HG02623 (cell line): ENCODE measurements around the gene GLIS1.
"Not testable (repeated sequence)": the region's sequence is repeated elsewhere in the genome, so short reads cannot be mapped to it uniquely, and the experiment has no call there.

ENCODE experiments used
- ATAC-seq: cut with Tn5 transposase; IDR thresholded peaks from one replicate; pipeline ENCODE4 v1.9.1; 2021; ENCODE audit warnings: moderate library complexity; ENCODE audit not compliant: unreplicated experiment

GLIS1 gene

GRCh38 chr1:53572065-53572814 is 166.7 kb downstream of the GLIS1 start:
- ATAC-seq: no peak

DNA sequence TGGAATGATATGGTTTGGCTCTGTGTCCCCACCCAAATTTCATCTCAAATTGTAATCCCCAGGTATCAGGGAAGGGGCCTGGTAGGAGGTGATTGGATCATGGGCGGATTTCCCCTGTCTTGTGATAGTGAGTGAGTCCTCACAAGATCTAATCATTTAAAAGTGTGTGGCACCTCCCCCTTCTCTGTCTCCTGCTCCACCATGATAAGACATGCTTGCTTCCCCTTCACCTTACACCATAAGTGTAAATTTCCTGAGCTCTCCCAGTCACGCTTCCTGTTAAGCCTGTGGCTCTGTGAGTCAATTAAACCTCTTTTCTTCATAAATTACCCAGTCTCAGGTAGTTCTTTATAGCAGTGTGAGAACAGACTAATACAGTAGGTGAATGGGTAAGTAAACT is 170.4 kb downstream of the GLIS1 start:
- ATAC-seq: no peak

DNA sequence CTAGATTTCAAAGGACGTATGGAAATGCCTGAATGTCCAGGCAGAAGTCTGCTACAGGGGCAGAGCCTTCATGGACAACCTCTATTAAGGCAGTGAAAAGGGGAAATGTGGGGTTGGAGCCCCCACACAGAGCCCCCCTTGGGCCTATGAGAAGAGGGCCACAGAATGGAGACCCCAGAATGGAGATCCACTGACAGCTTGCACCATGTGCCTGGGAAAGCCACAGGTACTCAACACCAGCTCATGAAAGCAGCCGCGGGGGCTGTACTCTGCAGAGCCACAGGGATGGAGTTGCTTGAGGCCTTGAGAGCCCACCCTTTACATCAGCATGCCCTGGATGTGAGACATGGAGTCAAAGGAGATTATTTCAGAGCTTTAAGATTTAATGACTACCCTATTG is 171.1 kb downstream of the GLIS1 start:
- no peak for ATAC-seq

DNA sequence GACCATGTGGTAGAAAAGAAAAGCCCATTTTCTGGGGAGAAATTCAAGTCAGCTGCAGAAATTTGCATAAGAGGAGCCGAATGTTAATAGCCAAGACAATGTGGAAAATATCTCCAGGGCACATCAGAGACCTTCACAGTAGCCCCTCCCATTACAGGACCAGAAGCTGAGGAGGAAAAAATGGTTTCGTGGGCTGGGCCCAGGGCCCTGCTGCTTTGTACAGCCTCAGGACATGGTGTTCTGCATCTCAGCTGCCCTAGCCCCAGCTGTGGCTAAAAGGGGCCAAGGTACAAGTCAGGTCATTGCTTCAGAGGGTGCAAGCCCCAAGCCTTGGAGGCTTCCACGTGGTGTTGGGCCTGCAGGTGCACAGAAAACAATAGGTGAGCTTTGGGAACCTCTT is 171.5 kb downstream of the GLIS1 start:
- no peak for ATAC-seq

DNA sequence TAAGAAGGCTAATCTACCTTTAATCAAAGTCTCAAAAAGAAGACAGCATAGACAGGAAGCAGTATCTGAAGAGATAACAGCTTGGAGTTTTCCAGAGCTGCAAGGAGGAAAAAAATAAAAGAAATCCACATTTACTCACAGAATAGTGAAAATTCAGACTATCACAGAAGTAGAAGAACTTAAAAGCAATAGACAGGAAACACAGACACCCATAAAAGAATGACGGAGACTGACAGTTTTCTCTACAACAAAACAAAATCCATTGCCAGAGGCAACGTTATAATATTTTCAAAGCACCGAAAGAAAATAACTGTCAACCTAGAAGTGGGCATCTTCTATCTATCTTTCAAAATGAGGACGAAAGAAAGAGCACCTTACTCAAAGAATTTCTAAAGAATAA is 175.4 kb downstream of the GLIS1 start:
- no peak for ATAC-seq

GRCh38 chr1:53562981-53563379 is 176.0 kb downstream of the GLIS1 start:
- no peak for ATAC-seq

DNA sequence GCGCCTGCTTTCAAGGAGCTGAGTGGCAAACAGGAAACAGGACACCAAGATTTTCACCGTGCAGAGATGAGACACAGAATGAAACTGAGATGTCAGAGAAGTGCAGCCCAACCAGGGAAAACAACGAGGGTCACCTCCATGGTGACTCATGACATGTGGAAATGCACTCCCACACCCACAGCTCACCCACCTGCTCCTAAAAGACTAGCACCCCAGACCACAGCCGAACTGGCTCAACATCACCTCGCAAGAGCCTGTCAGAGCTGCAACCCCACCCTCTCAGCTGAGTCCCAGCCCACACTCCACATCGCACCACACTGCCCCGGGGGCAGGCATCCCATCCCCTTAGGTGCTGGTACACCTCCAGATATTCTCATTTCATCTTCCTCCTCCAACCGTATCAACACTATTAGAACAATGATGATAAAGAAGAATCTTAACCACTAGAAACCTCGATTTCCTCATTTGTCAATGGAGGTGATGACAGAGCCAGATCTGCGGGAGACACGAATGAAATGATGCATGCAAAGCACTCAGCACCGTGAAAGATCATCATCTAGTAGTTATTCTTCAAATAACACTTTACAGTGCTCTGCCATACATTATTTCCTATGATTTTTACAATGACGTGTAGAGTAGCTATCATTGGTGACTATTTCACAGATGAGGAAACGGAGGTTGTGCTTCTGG is 176.5 kb downstream of the GLIS1 start:
- no peak for ATAC-seq

DNA sequence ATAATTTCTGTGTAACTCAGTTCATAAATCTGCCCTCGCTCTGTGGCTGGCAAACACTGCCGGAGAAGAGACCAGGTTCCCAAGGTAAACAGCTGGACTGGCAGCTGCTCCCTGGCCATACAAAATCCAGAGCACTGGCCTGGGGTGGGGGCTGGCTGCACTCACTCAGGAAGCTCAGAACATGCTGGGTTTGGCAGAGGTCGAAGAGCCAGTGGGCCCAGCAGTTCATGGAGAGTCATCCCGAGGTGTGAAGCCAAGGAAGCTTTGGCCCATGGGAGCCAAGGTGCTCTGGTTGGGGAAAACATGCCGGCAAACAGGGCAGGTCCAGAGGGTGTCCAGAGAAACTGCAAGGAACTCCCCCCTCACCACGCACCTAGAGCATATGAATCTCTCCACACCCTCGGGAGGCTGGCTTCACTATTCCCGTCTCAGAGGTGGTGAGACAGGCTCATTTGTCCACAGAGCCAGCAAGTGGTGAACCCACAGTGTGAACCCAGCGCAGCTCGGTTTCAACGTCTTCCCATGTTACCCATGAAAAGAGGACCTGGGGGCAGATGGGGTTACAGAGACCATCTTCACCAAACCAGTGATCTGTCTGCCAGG is 177.4 kb downstream of the GLIS1 start:
- no peak for ATAC-seq

- ATAC-seq: no peak
These were observed 178.1 kb downstream of the GLIS1 start for GRCh38 chr1:53560581-53561502.

- no peak for ATAC-seq
These were observed 178.9 kb downstream of the GLIS1 start for GRCh38 chr1:53559854-53560580.

- ATAC-seq: no peak
These were observed 179.6 kb downstream of the GLIS1 start for GRCh38 chr1:53559391-53559815.

GRCh38 chr1:53558739-53559315 is 180.1 kb downstream of the GLIS1 start:
- no peak for ATAC-seq

DNA sequence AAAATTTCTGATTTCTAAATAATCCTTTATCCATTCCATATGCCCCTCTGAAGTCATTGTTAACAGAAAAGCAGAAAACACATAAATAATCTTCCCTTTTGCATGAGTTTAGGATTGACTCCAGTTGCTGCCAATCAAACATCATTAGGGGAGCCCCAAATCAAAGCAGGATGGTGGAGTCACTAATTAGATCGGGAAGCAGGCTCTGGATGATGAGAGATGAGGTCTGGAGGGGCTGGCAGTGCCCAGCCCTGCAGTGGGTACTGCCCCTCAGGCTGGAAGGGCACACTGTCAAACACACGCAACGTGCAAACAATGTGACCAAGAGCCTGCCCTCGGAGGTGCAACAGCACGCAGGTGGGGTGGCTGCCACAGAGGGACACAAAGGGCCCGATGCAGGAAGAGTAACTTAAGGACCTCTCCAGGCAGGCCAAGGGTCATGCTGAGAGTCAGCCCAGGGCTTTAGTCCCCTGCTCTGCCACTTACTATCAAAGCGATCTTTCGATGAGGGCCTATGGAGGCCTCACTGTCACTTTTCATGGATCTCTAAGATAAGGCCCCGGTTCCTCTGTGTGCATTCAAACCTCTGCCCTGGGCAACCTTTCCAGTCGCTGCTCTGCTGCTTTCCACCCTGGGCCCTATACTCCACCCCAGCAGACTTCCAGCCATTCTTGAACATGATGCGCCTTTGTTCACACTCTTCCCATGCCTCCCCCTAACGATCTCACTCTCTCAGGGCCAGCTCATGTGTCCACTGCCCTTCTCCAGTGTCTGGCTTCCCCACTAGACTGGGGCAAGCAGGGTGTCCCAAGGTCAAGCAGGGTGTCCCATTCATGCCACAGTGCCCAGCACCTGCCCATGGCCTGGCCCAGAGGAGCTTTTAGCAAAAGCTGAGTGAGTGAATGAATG is 180.9 kb downstream of the GLIS1 start:
- no peak for ATAC-seq

- no peak for ATAC-seq
These were observed 181.6 kb downstream of the GLIS1 start for GRCh38 chr1:53557369-53557768.

DNA sequence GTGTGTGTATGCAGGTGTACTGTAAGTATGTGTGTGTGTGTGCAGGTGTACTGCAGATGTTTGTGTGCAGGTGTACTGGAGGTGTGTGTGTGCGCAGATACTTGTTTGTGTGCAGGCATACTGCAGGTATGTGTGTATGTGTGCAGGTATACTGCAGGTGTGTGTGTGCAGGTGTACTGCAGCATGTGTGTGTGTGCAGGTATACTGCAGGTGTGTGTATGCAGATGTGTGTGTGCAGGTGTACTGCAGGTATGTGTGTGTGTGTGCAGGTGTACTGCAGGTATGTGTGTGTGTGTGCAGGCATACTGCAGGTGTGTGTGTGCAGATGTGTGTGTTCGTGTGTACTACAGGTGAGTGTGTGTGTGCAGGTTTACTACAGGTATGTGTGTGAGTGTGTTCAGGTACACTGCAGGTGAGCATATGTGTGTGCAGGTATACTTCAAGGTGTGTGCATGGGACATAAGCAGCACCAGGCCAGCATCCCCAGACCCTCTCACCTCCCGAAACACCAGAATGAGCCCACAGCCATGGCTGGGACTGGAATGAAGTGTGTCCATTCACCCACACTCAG is 182.2 kb downstream of the GLIS1 start:
- no peak for ATAC-seq

GRCh38 chr1:53555620-53556326 is 183.2 kb downstream of the GLIS1 start:
- not testable (repeated sequence) for ATAC-seq

GRCh38 chr1:53554592-53555305 is 184.2 kb downstream of the GLIS1 start:
- no peak for ATAC-seq
